Measurements from ENCODE around the gene SRRM2. TPM values are rescaled to one million over a fixed set of nuclear protein-coding genes. Genes with fewer than 3 reads are reported as not detected.

SRRM2 gene
- total RNA-seq, 2 experiments from 2014 or later: 460 to 507 TPM

GRCh38 chr16:2816751-2817339, 64.4 kb downstream of the SRRM2 start, which contains the start of gene PRSS21:
TSS of gene PRSS21 (plus strand) at chr16:2817237. CDS start at chr16:2817269, 32 bp downstream.
- Mint-ChIP-seq H3K4me1 (no peaks in the 10 kb centered on the region), H3K36me3 (peaks cover 1% of the 10 kb centered on the region), H3K27me3 (peaks cover 3% of the 10 kb centered on the region), H3K27ac (peak within 1 kb of the TSS; percentile 45), H3K4me3 (peak within 1 kb of the TSS; percentile 74), H3K9me3 (no peaks in the 10 kb centered on the region)
- DNase-seq: peak; percentile 47

- Mint-ChIP-seq H3K27me3 (no peaks in the 10 kb centered on the region), H3K9me3 (no peaks in the 10 kb centered on the region), H3K4me1 (no peaks in the 10 kb centered on the region), H3K27ac (peak overlapping the region; percentile 45), H3K4me3 (peak overlapping the region; percentile 74), H3K36me3 (peaks cover 1% of the 10 kb centered on the region)
- DNase-seq: no peak
These were observed 65.2 kb downstream of the SRRM2 start for GRCh38 chr16:2817340-2818271.

GRCh38 chr16:2818272-2818876, 65.9 kb downstream of the SRRM2 start:
- no peaks in the 10 kb centered on the region for H3K4me1 Mint-ChIP-seq
- no peak for DNase-seq
- peak overlapping the region; percentile 1 for H3K4me3 Mint-ChIP-seq
- H3K27me3 Mint-ChIP-seq: no peaks in the 10 kb centered on the region
- H3K36me3 Mint-ChIP-seq: peaks cover 1% of the 10 kb centered on the region
- no peak overlapping the region for H3K27ac Mint-ChIP-seq
- no peaks in the 10 kb centered on the region for H3K9me3 Mint-ChIP-seq

- Mint-ChIP-seq H3K36me3 (peaks cover 1% of the 10 kb centered on the region), H3K9me3 (no peaks in the 10 kb centered on the region), H3K27me3 (no peaks in the 10 kb centered on the region), H3K4me1 (no peaks in the 10 kb centered on the region), H3K27ac (no peak overlapping the region), H3K4me3 (no peak overlapping the region)
- no peak for DNase-seq
These were observed 66.9 kb downstream of the SRRM2 start for GRCh38 chr16:2819179-2819938.

- Mint-ChIP-seq H3K9me3 (no peaks in the 10 kb centered on the region), H3K4me1 (no peaks in the 10 kb centered on the region), H3K27ac (no peak overlapping the region), H3K36me3 (peaks cover 1% of the 10 kb centered on the region), H3K27me3 (no peaks in the 10 kb centered on the region), H3K4me3 (no peak overlapping the region)
- DNase-seq: no peak
These were observed 67.7 kb downstream of the SRRM2 start for GRCh38 chr16:2819939-2820835.

Other genes starting within 250 kb of the SRRM2 start
- gene ATP6V0C, start 238.7 kb upstream of the SRRM2 start, total RNA-seq: 100 to 1,000 TPM; 124 to 125 TPM
- 10 to 100 TPM; 34.6 to 35.4 TPM for gene AMDHD2, start 232.3 kb upstream of the SRRM2 start, total RNA-seq
- gene CEMP1, start 221.2 kb upstream of the SRRM2 start, total RNA-seq: not detected
- 10 to 100 TPM; 36.5 to 42.2 TPM for gene PDPK1, start 214.6 kb upstream of the SRRM2 start, total RNA-seq
- gene KCTD5, start 70.1 kb upstream of the SRRM2 start, total RNA-seq: 10 to 100 TPM; 29.2 to 29.3 TPM
- gene PRSS27, start 32.4 kb upstream of the SRRM2 start, total RNA-seq: 1 to 10 TPM; 1.9 to 2.0 TPM
- gene ELOB, start 24.6 kb downstream of the SRRM2 start, total RNA-seq: 100 to 1,000 TPM; 267 to 291 TPM
- under 1 TPM; 0.40 to 0.54 TPM for gene PRSS33, start 34.9 kb downstream of the SRRM2 start, total RNA-seq
- not detected for gene PRSS41, start 45.8 kb downstream of the SRRM2 start, total RNA-seq
- gene PRSS21, start 64.6 kb downstream of the SRRM2 start, total RNA-seq: 10 to 100 TPM; 11.2 to 13.1 TPM
- 1 to 10 TPM; 1.1 to 1.6 TPM for gene ZG16B, start 77.7 kb downstream of the SRRM2 start, total RNA-seq
- gene PRSS22, start 105.5 kb downstream of the SRRM2 start, total RNA-seq: not detected
- 10 to 100 TPM; 18.0 to 18.3 TPM for gene FLYWCH2, start 130.6 kb downstream of the SRRM2 start, total RNA-seq
- gene FLYWCH1, start 159.3 kb downstream of the SRRM2 start, total RNA-seq: 10 to 100 TPM; 24.3 to 26.1 TPM
- gene KREMEN2, start 211.6 kb downstream of the SRRM2 start, total RNA-seq: not detected
- gene PAQR4, start 216.7 kb downstream of the SRRM2 start, total RNA-seq: 10 to 100 TPM; 29.5 to 31.0 TPM
- gene PKMYT1, start 227.8 kb downstream of the SRRM2 start, total RNA-seq: 100 to 1,000 TPM; 144 to 145 TPM